Measurements from ENCODE around the gene BCL2L12.

BCL2L12 gene

DNA sequence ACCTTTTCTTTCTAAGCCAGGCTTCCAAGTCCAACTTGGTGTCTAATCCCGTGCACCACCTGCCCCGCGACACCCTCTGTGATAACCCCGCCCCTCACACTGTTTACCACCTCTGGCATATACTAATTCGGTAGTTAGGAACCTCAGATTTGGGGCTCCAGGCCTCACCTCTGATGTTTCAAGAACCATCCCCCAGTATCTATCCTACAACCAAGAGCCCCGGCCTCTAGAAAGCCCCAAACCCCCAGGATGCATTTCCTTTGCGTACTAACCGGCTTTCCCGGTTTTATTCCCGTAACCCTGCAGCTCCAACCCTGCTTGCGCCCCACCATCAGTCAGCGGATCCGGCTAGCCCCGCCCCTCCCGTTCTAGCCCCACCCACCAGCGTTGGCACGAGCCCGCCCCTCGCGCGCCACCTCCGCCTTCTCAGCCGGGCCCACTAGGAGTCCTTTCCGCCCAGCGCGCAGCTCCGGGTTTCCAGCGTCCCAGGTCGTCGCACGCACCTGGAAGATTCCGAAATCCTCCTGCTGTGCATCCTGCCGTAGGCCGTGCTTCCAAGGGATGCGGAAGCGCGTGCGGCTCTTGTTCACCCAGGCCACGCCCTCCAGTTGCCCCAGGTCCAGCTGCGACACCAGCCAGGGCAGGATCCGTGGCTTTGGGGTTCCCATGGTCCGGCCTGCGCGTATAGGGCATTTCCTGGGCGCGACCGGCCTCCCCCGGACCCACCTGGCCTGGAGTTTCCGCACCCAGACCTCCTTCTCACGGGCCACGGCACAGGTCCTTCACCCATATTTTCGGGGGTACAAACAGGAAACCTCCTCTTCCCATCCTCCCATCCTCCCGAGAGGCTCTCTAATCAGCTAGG lies 1.3 kb upstream of the BCL2L12 start:
- peak; percentile 87 for DNase-seq

DNA sequence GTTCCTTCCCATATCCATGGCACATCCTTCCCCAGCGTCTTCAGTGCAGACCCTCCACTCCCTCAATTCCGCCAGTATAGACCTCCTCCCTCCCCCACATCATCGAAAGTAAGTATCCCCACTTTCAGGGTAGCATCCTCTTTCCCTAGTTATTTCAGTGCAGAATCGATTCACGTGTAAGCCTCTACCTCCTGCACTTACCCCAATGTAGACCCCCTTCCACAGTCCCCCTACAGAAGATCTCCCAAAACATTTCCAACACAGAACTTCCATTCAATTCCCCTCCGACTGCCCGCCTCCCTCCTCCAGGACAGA lies 740 bp upstream of the BCL2L12 start:
- DNase-seq: no peak

DNA sequence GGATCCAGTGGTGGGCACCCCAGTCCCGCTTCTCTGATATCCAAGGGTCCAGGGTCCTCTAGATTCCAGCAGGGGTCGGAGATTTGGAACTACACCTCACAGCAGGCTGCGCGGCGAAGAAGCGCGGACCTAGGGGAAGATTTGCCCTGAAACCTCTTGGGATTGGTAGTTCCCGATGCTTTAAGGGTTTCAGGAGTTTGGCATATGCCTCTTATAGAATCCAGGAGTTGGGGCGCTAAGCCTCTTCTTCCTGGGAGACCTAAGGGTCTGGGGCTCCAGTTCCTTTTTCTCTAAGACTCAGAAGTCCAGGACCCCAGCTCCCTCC lies 349 bp downstream of the BCL2L12 start:
- no peak for DNase-seq

DNA sequence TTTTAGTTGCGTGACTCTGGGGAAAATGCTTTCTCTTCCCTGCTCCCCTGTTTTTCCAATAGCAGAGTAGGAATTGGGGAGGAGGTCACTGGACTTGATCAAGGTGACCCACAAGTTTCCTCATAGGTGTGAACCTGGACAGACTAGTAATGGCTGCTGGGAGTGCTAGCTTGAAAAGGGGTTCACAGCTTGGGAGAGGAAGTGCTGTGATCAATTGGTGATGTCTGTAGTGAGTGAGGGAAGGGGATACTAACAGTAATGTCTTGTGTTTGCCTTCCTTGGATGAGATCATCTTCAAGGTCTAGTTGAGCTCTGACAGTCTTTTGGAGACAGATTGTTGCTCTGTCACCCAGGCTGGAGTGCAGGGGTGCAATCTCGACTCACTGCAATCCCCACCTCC lies 1.7 kb downstream of the BCL2L12 start:
- DNase-seq: no peak

DNA sequence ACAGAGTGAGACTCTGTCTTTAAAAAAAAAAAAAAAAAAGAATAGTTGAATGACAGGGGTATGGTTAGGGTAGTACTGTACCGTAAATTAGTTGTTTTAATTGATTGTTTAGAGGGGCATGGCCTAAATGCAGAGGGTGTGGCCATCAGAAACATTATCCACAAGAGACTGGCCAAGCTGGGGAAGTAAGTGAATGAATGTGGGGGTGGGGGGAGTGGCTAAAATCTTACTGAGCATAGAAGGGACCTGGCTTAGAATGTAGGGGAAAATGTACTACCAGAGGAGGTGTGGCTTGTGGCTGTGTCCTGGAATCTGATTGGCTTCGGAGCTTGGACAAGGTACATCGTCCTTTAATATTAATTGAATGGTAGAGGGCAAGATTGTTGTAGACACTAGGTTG lies 3.8 kb downstream of the BCL2L12 start:
- DNase-seq: no peak

DNA sequence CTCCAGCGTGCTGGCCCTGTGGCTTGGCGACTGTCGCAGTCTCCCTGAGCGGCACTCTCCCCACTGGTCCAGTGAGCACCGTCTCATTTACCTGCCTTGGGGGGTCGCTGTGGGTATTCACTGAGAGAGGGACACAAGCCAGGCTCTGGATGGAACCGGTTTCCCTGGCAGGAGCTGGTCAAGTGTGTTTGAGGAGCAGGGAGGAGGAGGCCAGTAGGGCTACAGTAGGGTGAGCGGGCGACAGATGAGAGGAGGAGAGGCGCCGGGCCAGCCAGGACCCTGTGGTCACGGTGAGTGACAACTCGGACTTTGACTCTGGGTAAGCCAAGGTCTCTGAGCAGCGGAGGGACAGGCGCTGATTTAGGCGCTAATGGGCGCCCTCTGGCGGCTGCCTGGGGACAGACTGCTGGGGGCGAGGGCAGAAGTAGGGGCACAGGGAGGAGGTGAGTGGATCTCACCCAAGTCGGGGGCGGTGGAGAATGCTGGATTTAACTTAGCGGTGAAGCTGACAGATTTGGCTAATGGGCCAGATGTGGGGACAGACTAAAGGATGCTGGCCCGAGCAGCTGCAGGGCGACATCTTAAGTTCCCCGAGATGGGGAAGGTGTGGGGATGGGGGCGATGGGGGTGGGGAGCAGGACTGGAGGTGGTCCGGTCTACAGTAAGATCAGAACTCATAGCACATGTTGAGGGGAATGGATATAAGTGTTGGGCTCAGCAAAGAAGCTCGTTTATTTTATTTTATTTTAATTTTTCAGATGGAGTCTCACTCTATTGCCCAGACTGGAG lies 6.6 kb downstream of the BCL2L12 start:
- peak; percentile 70 for DNase-seq

DNA sequence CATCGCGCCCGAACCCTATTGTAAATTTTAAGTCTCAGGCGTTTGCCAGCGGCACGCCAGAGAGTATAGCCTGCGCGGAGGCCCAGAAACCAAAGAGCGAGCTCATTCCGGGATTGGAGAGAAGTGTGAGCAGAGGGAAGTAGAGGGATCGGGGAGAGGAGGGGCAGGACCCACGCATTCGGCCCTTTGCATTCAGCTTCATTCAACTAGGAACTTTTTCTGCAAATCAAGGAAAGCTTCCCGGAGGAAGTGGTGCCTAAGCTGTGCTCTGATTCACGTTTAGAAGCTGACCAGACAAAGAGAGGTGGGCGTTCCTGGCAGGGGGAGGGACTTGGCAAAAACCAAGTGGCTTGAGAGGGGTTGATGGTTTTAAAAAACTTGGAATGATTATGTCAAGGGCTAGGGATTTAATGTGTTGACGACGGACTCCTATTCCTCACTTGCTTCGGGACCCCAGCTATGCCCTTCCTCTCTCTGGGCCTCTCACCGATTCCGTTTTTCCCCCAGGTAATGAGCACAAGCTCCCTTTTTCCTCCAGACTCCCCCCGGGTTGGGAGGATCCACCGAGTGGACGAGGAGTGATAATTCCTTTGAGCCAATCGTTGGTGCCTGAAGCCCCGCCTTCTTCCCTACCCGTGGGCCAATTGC lies 10.5 kb downstream of the BCL2L12 start:
- peak; percentile 74 for DNase-seq

DNA sequence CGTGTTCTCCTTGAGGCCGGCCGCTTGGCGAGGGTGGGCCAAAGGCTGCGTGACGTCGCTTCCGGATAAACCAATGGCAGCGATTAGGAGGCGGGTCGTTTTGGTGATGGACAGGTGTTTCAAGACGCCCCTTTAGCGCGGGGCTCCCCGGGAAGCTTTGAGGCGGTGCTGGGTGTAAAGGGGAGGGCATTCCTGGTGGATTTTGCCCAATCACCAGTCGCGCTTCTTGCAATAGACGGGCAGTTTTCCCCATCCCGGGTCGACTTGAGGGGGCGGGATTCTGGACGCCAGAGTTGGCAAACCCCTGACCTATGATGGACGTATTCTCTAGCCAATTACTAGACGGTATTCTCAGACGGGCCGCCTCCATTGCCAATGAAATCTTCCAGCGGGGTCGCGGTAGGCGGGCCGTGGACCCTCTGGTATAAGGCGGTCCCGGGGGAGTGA lies 11.1 kb downstream of the BCL2L12 start:
- DNase-seq: peak; percentile 100

DNA sequence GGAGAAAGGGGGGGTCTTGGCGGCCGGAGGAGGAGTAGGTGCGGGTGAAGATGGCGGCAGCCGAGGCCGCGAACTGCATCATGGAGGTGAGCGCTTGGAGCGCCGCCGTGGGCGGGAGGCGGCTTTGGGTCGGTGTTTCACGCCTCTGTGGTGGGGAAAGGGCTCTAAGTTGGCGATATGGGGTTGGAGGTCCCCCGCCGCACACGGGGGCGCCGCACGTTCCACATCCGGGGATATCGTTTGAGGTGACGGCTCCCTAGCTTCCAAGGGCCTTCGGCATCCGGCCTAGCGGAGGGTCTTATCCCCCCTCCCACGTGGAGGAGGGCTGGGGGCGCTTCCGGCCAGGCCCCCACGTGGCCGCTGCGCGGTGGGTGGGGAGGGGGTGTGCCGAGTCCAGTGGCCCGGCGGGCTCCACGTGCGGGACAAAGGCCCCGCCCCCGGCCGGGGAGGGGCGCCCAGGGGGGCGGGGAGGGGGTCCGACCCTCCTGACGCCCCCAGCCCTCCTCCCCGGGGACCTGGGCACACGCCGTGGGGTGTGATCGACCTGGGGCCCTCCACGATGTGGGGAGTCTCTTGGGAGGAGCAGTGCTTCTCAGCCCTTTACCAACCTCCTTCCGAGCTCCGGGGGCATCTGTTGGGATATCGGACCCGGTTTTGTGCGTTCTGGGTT lies 11.6 kb downstream of the BCL2L12 start, which contains the start of gene PRMT1:
Gene PRMT1 (plus strand): TSS at position 41 of the 670 bp plus-strand sequence. CDS start 10 bp downstream, at position 51.
- no peak for DNase-seq

DNA sequence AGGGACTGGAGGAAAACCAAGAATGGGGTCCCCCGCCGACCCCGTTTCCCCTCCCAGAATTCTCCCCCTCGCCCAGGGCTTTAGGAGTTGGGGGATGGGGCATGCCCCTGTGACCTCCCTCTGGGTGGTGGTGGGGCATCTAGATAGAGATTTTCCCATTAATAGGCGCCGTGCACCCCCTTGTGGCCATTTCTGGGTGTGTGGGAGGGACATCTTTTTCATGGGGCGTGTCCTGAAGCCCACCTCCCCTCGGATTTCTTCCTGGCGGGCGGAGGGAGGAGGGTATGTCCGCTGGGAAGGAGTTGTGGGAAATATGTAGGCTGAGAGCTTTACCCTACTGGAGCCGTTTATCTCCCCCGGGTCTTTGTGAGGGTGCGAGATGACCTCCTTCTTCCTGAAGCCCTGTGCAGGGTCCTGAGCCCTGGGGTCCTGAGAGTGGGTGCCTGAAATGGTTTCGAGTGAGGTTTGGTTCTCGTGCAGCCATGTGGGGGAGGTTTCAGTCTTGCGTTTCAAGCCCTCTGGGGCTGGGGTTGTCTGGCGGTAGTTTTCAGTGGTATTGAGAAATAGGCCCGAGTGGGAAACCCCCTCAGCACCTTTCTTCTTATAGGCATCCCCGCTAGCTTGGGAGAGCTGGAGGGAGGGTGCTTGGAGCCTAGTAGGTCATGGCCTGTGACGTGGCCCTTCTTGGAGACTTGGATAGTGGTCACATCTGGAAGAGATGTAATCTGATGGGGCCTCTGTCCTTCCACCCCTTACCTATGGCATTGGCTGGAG lies 12.4 kb downstream of the BCL2L12 start:
- DNase-seq: peak; percentile 55

DNA sequence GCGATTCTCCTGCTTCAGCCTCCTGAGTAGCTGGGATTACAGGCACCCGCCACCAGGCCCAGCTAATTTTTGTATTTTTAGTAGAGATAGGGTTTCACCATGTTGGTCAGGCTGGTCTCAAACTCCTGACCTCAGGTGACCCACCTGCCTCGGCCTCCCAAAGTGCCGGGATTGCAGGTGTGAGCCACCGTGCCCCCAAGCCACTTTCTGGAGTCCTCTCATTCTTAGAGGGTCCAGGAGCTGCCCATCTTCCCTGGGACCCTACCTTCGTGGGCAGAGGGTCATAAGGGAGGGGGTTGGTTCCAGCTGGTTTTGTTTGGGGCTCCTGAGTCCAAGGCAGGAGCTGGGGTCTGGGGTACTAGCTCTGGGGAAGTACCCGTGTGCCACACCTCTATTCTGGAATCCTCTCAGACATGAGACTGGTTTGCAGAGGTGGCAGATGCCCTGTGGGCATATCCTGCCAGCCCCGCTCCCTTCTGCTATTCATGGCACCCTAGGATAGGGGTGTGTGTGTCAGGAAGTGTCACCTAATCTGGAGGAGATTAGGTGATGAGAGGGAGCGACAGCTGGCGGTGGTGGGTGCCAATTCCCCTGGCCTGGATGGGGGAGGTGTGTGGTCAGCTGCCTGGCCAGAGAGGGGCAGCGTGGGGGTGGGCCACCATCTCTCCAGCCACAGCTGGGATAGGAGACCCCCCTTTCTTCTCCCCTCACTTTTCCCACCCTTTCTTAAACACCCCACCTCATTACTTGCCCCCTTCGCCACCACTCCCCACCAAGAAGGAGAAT lies 13.4 kb downstream of the BCL2L12 start:
- no peak for DNase-seq

DNA sequence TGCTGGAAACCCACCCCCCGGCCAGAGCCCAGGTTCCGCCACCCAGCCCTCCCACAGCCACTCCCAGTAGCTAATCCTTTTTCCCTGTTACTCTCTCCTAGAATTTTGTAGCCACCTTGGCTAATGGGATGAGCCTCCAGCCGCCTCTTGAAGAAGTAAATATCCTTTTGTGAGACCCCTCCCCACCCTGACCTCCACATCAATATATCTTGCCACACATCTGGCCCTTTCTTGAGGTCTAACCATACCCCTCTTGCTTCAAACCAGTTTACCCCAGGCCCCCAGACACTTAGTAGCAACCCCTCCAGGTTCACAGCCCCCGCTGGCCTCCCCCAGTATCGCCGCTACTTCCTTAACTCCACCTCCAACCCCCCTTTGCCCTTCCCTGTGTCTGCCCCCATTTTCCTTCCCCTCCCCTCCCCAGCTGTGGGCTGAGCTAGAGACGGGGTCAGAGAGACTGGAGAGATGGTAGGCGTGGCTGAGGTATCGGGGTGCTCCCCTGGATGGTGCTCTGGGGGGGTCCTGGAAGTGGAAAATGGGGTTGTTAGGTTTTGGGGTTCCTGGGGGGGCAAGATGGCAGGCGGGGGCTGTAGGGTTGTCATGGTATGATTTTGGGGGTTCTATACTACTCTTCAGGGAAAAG lies 14.2 kb downstream of the BCL2L12 start:
- no peak for DNase-seq

DNA sequence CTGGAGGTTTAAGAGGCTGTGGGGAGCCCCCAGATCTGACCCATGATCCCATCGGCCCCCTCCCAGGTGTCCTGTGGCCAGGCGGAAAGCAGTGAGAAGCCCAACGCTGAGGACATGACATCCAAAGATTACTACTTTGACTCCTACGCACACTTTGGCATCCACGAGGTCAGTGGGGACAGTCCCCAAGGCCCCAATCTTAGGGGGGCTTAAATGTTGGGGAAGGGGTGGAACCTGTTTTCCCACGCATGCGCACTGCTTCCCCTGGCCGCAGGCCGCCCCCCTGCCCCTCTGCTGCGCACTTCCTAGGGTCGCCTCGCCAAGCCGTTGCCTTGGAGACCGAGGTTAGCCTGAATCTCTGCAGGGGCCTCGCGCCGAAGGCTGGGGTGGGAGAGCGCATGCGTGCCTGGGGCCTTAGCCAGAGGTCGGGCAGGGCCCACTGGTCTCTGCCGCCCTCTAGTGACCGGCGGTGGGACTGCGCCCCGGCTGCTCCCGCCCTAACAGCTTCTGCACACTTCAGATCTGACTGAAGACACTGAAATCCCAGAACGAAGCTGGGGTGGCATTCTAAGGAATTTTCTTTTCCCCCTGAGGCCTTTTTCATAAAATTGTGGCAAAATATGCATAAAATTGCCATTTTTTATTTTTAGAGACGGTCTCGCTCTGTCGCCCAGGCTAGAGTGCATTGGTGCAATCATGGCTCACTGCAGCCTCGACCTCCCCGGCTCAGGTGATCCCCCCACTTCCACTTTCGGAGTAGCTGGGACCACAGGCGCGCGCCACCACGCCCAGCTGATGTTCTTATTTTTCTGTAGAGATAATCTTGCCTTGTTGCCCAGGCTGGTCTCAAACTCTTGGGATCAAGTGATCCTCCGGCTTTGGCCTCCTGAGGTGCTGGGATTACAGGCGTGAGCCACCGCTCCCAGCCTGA lies 15.0 kb downstream of the BCL2L12 start:
- peak; percentile 93 for DNase-seq

DNA sequence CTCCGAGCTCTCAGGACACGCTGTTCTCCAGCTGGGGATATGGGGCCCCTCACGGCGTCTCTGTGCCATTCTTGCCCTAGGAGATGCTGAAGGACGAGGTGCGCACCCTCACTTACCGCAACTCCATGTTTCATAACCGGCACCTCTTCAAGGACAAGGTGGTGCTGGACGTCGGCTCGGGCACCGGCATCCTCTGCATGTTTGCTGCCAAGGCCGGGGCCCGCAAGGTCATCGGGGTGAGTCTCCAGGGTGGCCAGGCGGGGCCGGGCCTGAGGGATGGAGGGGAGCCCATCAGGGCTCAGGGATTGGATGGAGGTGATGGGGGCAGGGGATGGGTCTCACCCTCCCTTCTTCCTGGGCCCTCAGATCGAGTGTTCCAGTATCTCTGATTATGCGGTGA lies 16.1 kb downstream of the BCL2L12 start:
- DNase-seq: no peak

DNA sequence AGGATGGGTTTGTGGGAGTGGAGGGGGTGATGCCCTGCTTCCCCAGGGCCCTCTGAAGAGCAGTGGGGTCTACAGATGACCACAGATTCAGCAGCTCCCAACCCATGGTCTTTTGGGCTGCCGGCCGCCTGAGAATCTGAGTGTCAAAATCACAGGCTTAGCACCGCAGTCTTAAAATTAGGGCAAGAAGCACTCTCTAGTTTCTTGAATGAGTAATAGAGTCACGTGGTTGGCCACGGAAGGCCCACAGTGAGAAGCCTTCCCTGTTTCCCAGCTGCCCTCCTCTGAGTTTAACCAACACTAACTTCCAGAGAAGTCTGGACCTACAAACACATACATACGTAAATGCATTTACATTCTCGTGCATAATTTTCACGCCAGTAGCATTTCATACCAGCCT lies 16.5 kb downstream of the BCL2L12 start:
- no peak for DNase-seq

DNA sequence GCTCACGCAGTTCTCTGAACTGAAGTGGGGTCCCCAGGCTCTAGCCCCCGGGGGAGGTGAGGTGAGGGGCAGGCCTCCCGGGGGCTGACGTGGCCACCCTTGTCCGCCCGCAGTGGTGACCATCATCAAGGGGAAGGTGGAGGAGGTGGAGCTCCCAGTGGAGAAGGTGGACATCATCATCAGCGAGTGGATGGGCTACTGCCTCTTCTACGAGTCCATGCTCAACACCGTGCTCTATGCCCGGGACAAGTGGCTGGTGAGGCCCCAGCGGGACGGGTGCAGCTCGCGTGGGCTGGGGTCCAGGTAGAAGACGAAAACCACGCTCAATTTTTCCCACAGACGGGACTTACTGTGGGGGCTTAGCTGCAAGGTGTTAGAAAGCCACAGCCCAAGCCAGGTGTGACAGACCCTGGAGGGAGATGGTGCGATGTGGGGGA lies 18.1 kb downstream of the BCL2L12 start:
- DNase-seq: no peak

DNA sequence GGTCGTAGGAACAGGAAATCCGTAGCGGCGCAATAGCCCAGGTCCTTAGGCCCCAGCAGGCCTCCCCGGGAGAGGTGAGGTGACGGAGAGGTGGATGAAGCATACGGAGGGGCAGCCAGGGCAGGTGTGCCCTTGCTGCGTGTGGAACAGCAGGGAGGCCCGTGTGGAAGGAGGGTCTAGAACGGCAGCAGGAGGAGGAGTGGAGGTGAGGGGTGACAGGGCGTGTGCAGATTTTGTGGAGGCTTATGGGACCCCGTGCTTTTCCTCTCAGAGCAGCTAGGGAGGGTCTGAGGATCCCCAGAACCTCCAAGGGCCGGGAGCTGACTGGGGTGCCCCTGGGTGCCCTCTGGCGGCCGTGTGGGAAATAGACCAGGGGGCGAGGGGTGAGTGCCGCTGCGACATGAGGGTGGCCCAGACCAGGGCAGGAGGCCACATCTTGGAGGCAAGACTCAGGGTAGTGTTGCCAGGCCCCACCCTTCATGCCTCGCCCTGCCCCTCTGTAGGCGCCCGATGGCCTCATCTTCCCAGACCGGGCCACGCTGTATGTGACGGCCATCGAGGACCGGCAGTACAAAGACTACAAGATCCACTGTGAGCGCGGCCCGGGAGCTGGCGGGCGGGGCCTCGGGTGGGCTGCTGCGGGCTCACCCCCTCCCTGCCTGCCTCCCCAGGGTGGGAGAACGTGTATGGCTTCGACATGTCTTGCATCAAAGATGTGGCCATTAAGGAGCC lies 18.7 kb downstream of the BCL2L12 start:
- DNase-seq: no peak

DNA sequence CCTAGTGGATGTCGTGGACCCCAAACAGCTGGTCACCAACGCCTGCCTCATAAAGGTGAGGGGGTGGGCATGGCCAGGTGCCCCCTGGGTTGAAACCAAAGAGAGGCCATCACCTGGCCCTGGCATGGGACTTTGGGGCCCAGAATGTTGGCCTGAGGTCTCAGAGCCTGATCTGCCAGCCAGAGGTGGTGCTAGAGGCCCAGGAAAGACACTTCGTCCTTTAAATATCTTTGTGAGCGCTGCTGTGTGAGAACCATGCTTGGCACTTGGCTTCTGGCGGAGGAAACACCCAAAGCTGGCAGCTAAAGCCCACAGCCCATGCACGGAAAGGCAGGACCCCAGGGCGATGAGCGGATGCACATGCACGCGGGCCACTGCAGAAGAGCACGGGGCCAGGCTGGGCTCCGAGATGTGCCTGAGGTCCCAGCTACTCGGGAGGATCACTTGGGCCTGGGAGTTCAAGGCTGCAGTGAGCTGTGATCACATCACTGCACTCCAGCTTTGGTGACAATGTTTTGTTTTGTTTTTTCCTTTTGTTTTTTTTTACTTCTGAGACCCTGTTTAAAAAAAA lies 19.3 kb downstream of the BCL2L12 start:
- no peak for DNase-seq

DNA sequence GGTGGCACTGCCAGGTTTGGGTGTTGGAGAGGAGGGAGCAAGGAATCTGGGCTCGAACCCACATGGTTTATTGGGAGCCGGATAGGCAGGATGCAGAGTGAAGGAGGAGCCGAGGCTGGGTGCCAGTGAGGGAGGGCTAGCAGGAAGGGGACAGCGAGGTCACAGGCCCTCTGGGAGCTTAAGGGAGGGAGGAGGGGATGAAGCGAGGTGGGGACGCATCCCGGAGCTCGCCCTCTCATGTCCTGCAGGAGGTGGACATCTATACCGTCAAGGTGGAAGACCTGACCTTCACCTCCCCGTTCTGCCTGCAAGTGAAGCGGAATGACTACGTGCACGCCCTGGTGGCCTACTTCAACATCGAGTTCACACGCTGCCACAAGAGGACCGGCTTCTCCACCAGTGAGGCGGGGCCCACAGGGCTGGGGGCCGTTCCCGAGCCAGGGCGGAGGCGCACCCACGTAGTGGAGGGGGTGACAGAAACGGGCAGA lies 20.2 kb downstream of the BCL2L12 start:
- no peak for DNase-seq
